HG02943 (cell line): Measurements from ENCODE around the gene MPG.

Source experiments
- ATAC-seq: cut with Tn5 transposase; IDR thresholded peaks from one replicate; pipeline ENCODE4 v1.9.1; 2021; ENCODE audit warnings: mild to moderate bottlenecking, low read depth, moderate library complexity; ENCODE audit not compliant: unreplicated experiment

The MPG gene

GRCh38 chr16:64914-65255 lies 13.1 kb upstream of the MPG start:
- ATAC-seq, result no peak

GRCh38 chr16:65745-66144 lies 12.3 kb upstream of the MPG start:
- ATAC-seq, result no peak

- ATAC-seq, result no peak
Observed at GRCh38 chr16:66309-67182, 11.5 kb upstream of the MPG start.

GRCh38 chr16:67183-67791 lies 10.7 kb upstream of the MPG start:
- ATAC-seq, result no peak

- ATAC-seq, result no peak
Observed at GRCh38 chr16:67884-68789, 9.9 kb upstream of the MPG start.

GRCh38 chr16:69181-69580 lies 8.8 kb upstream of the MPG start:
- no peak for ATAC-seq

GRCh38 chr16:71210-71539 lies 6.8 kb upstream of the MPG start:
- ATAC-seq, result no peak

- no peak for ATAC-seq
Observed at GRCh38 chr16:71540-72401, 6.3 kb upstream of the MPG start.

GRCh38 chr16:72561-73548 lies 5.2 kb upstream of the MPG start, which contains the start of gene RHBDF1:
TSS of gene RHBDF1 (minus strand) at chr16:72631. CDS start at chr16:65015, 7,616 bp downstream.
- no peak for ATAC-seq

GRCh38 chr16:74051-74746 lies 3.8 kb upstream of the MPG start:
- ATAC-seq, result no peak

- no peak for ATAC-seq
Observed at GRCh38 chr16:74747-75334, 3.2 kb upstream of the MPG start.

- ATAC-seq, result no peak
Observed at GRCh38 chr16:75580-76501, 2.2 kb upstream of the MPG start.

GRCh38 chr16:76535-77272 lies 1.3 kb upstream of the MPG start:
- no peak for ATAC-seq

GRCh38 chr16:77273-77806 lies 685 bp upstream of the MPG start:
- ATAC-seq, result no peak

- ATAC-seq, result no peak
Observed at GRCh38 chr16:78444-79150, 572 bp downstream of the MPG start.
